Measurements from ENCODE around the gene SPIN2A. TPM values are rescaled to one million over a fixed set of nuclear protein-coding genes. Genes with fewer than 3 reads are reported as not detected.
"Not testable (repeated sequence)": the region's sequence is repeated elsewhere in the genome, so short reads cannot be mapped to it uniquely, and the experiment has no call there.

Gene SPIN2A
- total RNA-seq, 1 experiment from 2014 or later = 0.42 TPM

GRCh38 chrX:57121162-57121755, 15.9 kb downstream of the SPIN2A start, which contains the start of gene SPIN2B:
SPIN2B (minus strand) TSS chrX:57121548.
- Histone ChIP-seq H3K27me3 (no peaks in the 10 kb centered on the region), H3K4me3 (peak within 1 kb of the TSS; percentile 79), H3K9me3 (replicated peaks) (no peaks in the 10 kb centered on the region), H3K4me1 (no peaks in the 10 kb centered on the region), H3K36me3 (no peaks in the 10 kb centered on the region), H3K27ac (peak within 1 kb of the TSS; percentile 88)
- DNase-seq = peak; percentile 88

GRCh38 chrX:57120619-57121161, 16.5 kb downstream of the SPIN2A start:
- not testable (repeated sequence) for H3K9me3 ChIP-seq (replicated peaks); H3K27me3 ChIP-seq; H3K36me3 ChIP-seq; H3K4me1 ChIP-seq
- Histone ChIP-seq H3K27ac (peak overlapping the region; percentile 88), H3K4me3 (peak overlapping the region; percentile 79)
- DNase-seq = peak in 1 of 2 experiments; percentile 20

- H3K36me3 ChIP-seq = no peaks in the 10 kb centered on the region
- no peaks in the 10 kb centered on the region for H3K4me1 ChIP-seq
- peak; percentile 16 to 64 for DNase-seq
- peak overlapping the region; percentile 32 for H3K4me3 ChIP-seq
- H3K9me3 ChIP-seq (replicated peaks) = no peaks in the 10 kb centered on the region
- H3K27me3 ChIP-seq = no peaks in the 10 kb centered on the region
- H3K27ac ChIP-seq = peak overlapping the region; percentile 64
These were observed 17.8 kb downstream of the SPIN2A start for GRCh38 chrX:57119416-57119815.

GRCh38 chrX:57117566-57117965, 19.6 kb downstream of the SPIN2A start:
- H3K4me1 ChIP-seq; H3K36me3 ChIP-seq; H3K27ac ChIP-seq; H3K27me3 ChIP-seq; DNase-seq; H3K4me3 ChIP-seq; H3K9me3 ChIP-seq (replicated peaks): not testable (repeated sequence)

- no peaks in the 10 kb centered on the region for H3K4me1 ChIP-seq
- no peak for DNase-seq
- H3K36me3 ChIP-seq = no peaks in the 10 kb centered on the region
- H3K27me3 ChIP-seq = no peaks in the 10 kb centered on the region
- no peaks in the 10 kb centered on the region for H3K9me3 ChIP-seq (replicated peaks)
- H3K27ac ChIP-seq = no peak overlapping the region
- no peak overlapping the region for H3K4me3 ChIP-seq
These were observed 32.2 kb downstream of the SPIN2A start for GRCh38 chrX:57104921-57105398.

- no peaks in the 10 kb centered on the region for H3K36me3 ChIP-seq
- no peak for DNase-seq
- H3K27me3 ChIP-seq = no peaks in the 10 kb centered on the region
- no peak overlapping the region for H3K27ac ChIP-seq
- H3K4me3 ChIP-seq = no peak overlapping the region
- no peaks in the 10 kb centered on the region for H3K9me3 ChIP-seq (replicated peaks)
- H3K4me1 ChIP-seq = no peaks in the 10 kb centered on the region
These were observed 32.8 kb downstream of the SPIN2A start for GRCh38 chrX:57104406-57104805.

GRCh38 chrX:57103489-57103888, 33.7 kb downstream of the SPIN2A start:
- H3K4me3 ChIP-seq = no peak overlapping the region
- DNase-seq = no peak
- H3K36me3 ChIP-seq = no peaks in the 10 kb centered on the region
- H3K27ac ChIP-seq = no peak overlapping the region
- H3K9me3 ChIP-seq (replicated peaks) = no peaks in the 10 kb centered on the region
- H3K27me3 ChIP-seq = no peaks in the 10 kb centered on the region
- H3K4me1 ChIP-seq = no peaks in the 10 kb centered on the region

GRCh38 chrX:57102918-57103317, 34.3 kb downstream of the SPIN2A start:
- H3K27ac ChIP-seq; H3K27me3 ChIP-seq; DNase-seq; H3K9me3 ChIP-seq (replicated peaks); H3K36me3 ChIP-seq; H3K4me1 ChIP-seq; H3K4me3 ChIP-seq: not testable (repeated sequence)

Other genes starting within 250 kb of the SPIN2A start
- gene SPIN3, start 141.9 kb downstream of the SPIN2A start, total RNA-seq (2014; rRNA removed; shearing (Covaris generic)) = 9.7 and 13.0 TPM in 2 replicates
- gene SPIN2B, start 15.8 kb downstream of the SPIN2A start, total RNA-seq (2014; rRNA removed; shearing (Covaris generic)) = 20.3 and 21.0 TPM in 2 replicates
- gene FAAH2, start 149.3 kb upstream of the SPIN2A start, total RNA-seq (2014; rRNA removed; shearing (Covaris generic)) = 6.2 and 9.4 TPM in 2 replicates